ENCODE data around the gene NAMPT. TPM values are rescaled to one million over a fixed set of nuclear protein-coding genes. Genes with fewer than 3 reads are reported as not detected.

NAMPT gene
- total RNA-seq, 1 donor from 2014 or later, result 379 TPM

GRCh38 chr7:106290319-106290718 lies 5.5 kb upstream of the NAMPT start:
- H3K9me3 Mint-ChIP-seq, result peaks cover 11% of the 10 kb centered on the region

GRCh38 chr7:106289848-106290247 lies 5.1 kb upstream of the NAMPT start:
- Mint-ChIP-seq H3K4me1 (ENCODE audit: low read depth) (peaks cover 17% of the 10 kb centered on the region), H3K27me3 (ENCODE audit: low read depth) (no peaks in the 10 kb centered on the region), H3K27ac (no peak overlapping the region), H3K9me3 (peaks cover 11% of the 10 kb centered on the region), H3K4me3 (ENCODE audit: low read depth) (no peak overlapping the region), H3K36me3 (ENCODE audit: low read depth) (no peaks in the 10 kb centered on the region)
- intact Hi-C loops (cut with micrococcal nuclease), result loop anchor here (5.0 to 10.0 kb wide), 8 partner anchors 37 to 1343 kb away; partner anchors contain the start of gene SYPL1
- DNase-seq (ENCODE audit: low spot score), result no peak

More at GRCh38 chr7:106290319-106290718, 5.5 kb upstream of the NAMPT start:
- intact Hi-C loops (cut with micrococcal nuclease), result no loop called here
- Mint-ChIP-seq H3K4me1 (ENCODE audit: low read depth) (peaks cover 17% of the 10 kb centered on the region), H3K4me3 (ENCODE audit: low read depth) (no peak overlapping the region), H3K27ac (no peak overlapping the region), H3K36me3 (ENCODE audit: low read depth) (no peaks in the 10 kb centered on the region), H3K27me3 (ENCODE audit: low read depth) (no peaks in the 10 kb centered on the region)
- DNase-seq (ENCODE audit: low spot score), result no peak

- Mint-ChIP-seq H3K9me3 (peaks cover 4% of the 10 kb centered on the region), H3K27ac (peak overlapping the region; percentile 13), H3K4me1 (ENCODE audit: low read depth) (peaks cover 21% of the 10 kb centered on the region), H3K36me3 (ENCODE audit: low read depth) (peaks cover 8% of the 10 kb centered on the region), H3K4me3 (ENCODE audit: low read depth) (no peak overlapping the region), H3K27me3 (ENCODE audit: low read depth) (no peaks in the 10 kb centered on the region)
- no peak for DNase-seq (ENCODE audit: low spot score)
- intact Hi-C loops (cut with micrococcal nuclease), result loop anchor here (5.0 to 10.0 kb wide), 8 partner anchors 39 to 1341 kb away; partner anchors contain the start of gene SYPL1
Observed at GRCh38 chr7:106288263-106288662, 3.5 kb upstream of the NAMPT start.

- no peak overlapping the region for H3K4me3 Mint-ChIP-seq (ENCODE audit: low read depth)
- peaks cover 18% of the 10 kb centered on the region for H3K4me1 Mint-ChIP-seq (ENCODE audit: low read depth)
- intact Hi-C loops (cut with micrococcal nuclease), result loop anchor here (5.0 to 10.0 kb wide), 8 partner anchors 40 to 1340 kb away; partner anchors contain the start of gene SYPL1
- no peaks in the 10 kb centered on the region for H3K27me3 Mint-ChIP-seq (ENCODE audit: low read depth)
- H3K27ac Mint-ChIP-seq, result peak overlapping the region; percentile 13
- no peak for DNase-seq (ENCODE audit: low spot score)
- no peaks in the 10 kb centered on the region for H3K9me3 Mint-ChIP-seq
- peaks cover 11% of the 10 kb centered on the region for H3K36me3 Mint-ChIP-seq (ENCODE audit: low read depth)
Observed at GRCh38 chr7:106287786-106288185, 3.0 kb upstream of the NAMPT start.

- H3K4me1 Mint-ChIP-seq (ENCODE audit: low read depth), result peaks cover 34% of the 10 kb centered on the region
- peaks cover 29% of the 10 kb centered on the region for H3K36me3 Mint-ChIP-seq (ENCODE audit: low read depth)
- H3K27me3 Mint-ChIP-seq (ENCODE audit: low read depth), result no peaks in the 10 kb centered on the region
- DNase-seq (ENCODE audit: low spot score), result no peak
- intact Hi-C loops (cut with micrococcal nuclease), result loop anchor here (1.0 to 10.0 kb wide), 16 partner anchors 41 to 1339 kb away; partner anchors contain the start of genes HBP1 and SYPL1
- H3K9me3 Mint-ChIP-seq, result no peaks in the 10 kb centered on the region
- peak overlapping the region; percentile 99 for H3K27ac Mint-ChIP-seq
- H3K4me3 Mint-ChIP-seq (ENCODE audit: low read depth), result peak overlapping the region; percentile 95
Observed at GRCh38 chr7:106285855-106286492, 1.2 kb upstream of the NAMPT start.

- H3K9me3 Mint-ChIP-seq, result no peaks in the 10 kb centered on the region
- H3K36me3 Mint-ChIP-seq (ENCODE audit: low read depth), result peaks cover 36% of the 10 kb centered on the region
- peak overlapping the region; percentile 99 for H3K27ac Mint-ChIP-seq
- peaks cover 40% of the 10 kb centered on the region for H3K4me1 Mint-ChIP-seq (ENCODE audit: low read depth)
- intact Hi-C loops (cut with micrococcal nuclease), result loop anchor here (1.0 to 10.0 kb wide), 12 partner anchors 42 to 1338 kb away; partner anchors contain the start of genes HBP1 and SYPL1
- peak overlapping the region; percentile 95 for H3K4me3 Mint-ChIP-seq (ENCODE audit: low read depth)
- DNase-seq (ENCODE audit: low spot score), result peak; percentile 95
- no peaks in the 10 kb centered on the region for H3K27me3 Mint-ChIP-seq (ENCODE audit: low read depth)
Observed at GRCh38 chr7:106285051-106285854, 470 bp upstream of the NAMPT start.

GRCh38 chr7:106283831-106284713 lies 711 bp downstream of the NAMPT start:
- Mint-ChIP-seq H3K4me1 (ENCODE audit: low read depth) (peaks cover 52% of the 10 kb centered on the region), H3K27me3 (ENCODE audit: low read depth) (no peaks in the 10 kb centered on the region), H3K27ac (peak overlapping the region; percentile 99), H3K9me3 (peaks cover 4% of the 10 kb centered on the region), H3K4me3 (ENCODE audit: low read depth) (peak overlapping the region; percentile 97), H3K36me3 (ENCODE audit: low read depth) (peaks cover 48% of the 10 kb centered on the region)
- peak; percentile 32 for DNase-seq (ENCODE audit: low spot score)
- intact Hi-C loops (cut with micrococcal nuclease), result loop anchor here (2.0 to 10.0 kb wide), 6 partner anchors 209 to 1271 kb away; partner anchors contain the start of genes CCDC71L, HBP1 and PIK3CG

GRCh38 chr7:106283501-106283830 lies 1.3 kb downstream of the NAMPT start:
- Mint-ChIP-seq H3K4me3 (ENCODE audit: low read depth) (peak overlapping the region; percentile 97), H3K4me1 (ENCODE audit: low read depth) (peaks cover 56% of the 10 kb centered on the region), H3K27me3 (ENCODE audit: low read depth) (no peaks in the 10 kb centered on the region), H3K36me3 (ENCODE audit: low read depth) (peaks cover 53% of the 10 kb centered on the region), H3K9me3 (peaks cover 4% of the 10 kb centered on the region), H3K27ac (peak overlapping the region; percentile 97)
- no peak for DNase-seq (ENCODE audit: low spot score)
- intact Hi-C loops (cut with micrococcal nuclease), result loop anchor here (5.0 to 10.0 kb wide), 3 partner anchors 209 to 584 kb away; partner anchors contain the start of genes CCDC71L and PIK3CG

GRCh38 chr7:106282852-106283251 lies 1.9 kb downstream of the NAMPT start:
- intact Hi-C loops (cut with micrococcal nuclease), result loop anchor here (5.0 to 10.0 kb wide), 3 partner anchors 208 to 584 kb away; partner anchors contain the start of genes CCDC71L and PIK3CG
- H3K36me3 Mint-ChIP-seq (ENCODE audit: low read depth), result peaks cover 59% of the 10 kb centered on the region
- H3K4me1 Mint-ChIP-seq (ENCODE audit: low read depth), result peaks cover 56% of the 10 kb centered on the region

GRCh38 chr7:106282390-106282789 lies 2.4 kb downstream of the NAMPT start:
- intact Hi-C loops (cut with micrococcal nuclease), result loop anchor here (5.0 to 10.0 kb wide), 3 partner anchors 208 to 585 kb away; partner anchors contain the start of genes CCDC71L and PIK3CG
- H3K9me3 Mint-ChIP-seq, result peaks cover 4% of the 10 kb centered on the region
- H3K27ac Mint-ChIP-seq, result peak overlapping the region; percentile 56
- no peak for DNase-seq (ENCODE audit: low spot score)
- peaks cover 64% of the 10 kb centered on the region for H3K36me3 Mint-ChIP-seq (ENCODE audit: low read depth)
- peaks cover 58% of the 10 kb centered on the region for H3K4me1 Mint-ChIP-seq (ENCODE audit: low read depth)
- H3K4me3 Mint-ChIP-seq (ENCODE audit: low read depth), result peak overlapping the region; percentile 97
- H3K27me3 Mint-ChIP-seq (ENCODE audit: low read depth), result no peaks in the 10 kb centered on the region

More at GRCh38 chr7:106282852-106283251, 1.9 kb downstream of the NAMPT start:
- Mint-ChIP-seq H3K4me3 (ENCODE audit: low read depth) (peak overlapping the region; percentile 97), H3K9me3 (peaks cover 4% of the 10 kb centered on the region), H3K27ac (peak overlapping the region; percentile 56), H3K27me3 (ENCODE audit: low read depth) (no peaks in the 10 kb centered on the region)
- no peak for DNase-seq (ENCODE audit: low spot score)

GRCh38 chr7:106281585-106282318 lies 3.0 kb downstream of the NAMPT start:
- Mint-ChIP-seq H3K4me1 (ENCODE audit: low read depth) (peaks cover 63% of the 10 kb centered on the region), H3K36me3 (ENCODE audit: low read depth) (peaks cover 70% of the 10 kb centered on the region), H3K27ac (peak overlapping the region; percentile 73), H3K27me3 (ENCODE audit: low read depth) (no peaks in the 10 kb centered on the region), H3K9me3 (peaks cover 4% of the 10 kb centered on the region), H3K4me3 (ENCODE audit: low read depth) (peak overlapping the region; percentile 97)
- DNase-seq (ENCODE audit: low spot score), result no peak
- intact Hi-C loops (cut with micrococcal nuclease), result loop anchor here (5.0 to 10.0 kb wide), 3 partner anchors 207 to 586 kb away; partner anchors contain the start of genes CCDC71L and PIK3CG
